HG03280 (cell line): ENCODE data around the gene NDUFAF3.

ENCODE experiments used
- ATAC-seq: cut with Tn5 transposase; IDR thresholded peaks from one replicate; pipeline ENCODE4 v1.9.1; 2021; ENCODE audit warnings: mild to moderate bottlenecking, moderate library complexity; ENCODE audit not compliant: unreplicated experiment

The NDUFAF3 gene

DNA sequence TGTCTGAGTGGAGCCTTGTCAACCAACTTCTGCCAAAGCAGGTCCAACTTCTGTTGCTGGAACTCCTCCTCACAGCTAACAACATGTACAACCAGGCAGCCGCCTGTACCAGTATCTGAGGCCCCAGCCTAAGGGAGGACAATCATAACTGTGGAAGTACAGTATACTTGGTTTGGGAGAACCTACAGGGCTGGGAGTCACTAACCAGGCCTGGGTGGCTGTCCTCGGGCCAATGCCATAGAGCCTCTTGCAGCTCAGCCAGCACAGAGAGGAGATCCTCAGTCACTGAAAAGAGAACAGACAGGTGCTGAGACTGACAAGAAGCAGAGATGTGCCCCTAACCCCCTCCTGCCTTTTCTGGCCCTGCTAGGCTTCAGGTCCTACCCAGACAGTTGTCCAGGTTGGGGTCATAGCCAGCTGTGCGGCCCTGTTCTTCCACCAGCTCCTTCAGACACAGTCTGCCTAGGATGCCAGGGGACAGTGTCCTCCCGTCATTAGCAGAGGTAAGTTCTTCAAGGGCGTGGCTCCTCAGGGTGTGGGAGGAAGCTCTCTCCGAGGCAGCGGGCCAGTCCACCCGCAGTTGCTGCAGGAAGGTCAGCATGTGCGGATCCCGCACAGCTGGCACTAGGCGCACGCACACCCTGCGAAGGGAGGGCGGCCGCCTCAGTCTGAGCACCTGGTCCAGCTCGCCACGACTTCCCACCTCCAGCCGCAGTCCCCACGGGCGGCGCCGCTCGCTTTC is 4.5 kb upstream of the NDUFAF3 start:
- ATAC-seq = no peak

DNA sequence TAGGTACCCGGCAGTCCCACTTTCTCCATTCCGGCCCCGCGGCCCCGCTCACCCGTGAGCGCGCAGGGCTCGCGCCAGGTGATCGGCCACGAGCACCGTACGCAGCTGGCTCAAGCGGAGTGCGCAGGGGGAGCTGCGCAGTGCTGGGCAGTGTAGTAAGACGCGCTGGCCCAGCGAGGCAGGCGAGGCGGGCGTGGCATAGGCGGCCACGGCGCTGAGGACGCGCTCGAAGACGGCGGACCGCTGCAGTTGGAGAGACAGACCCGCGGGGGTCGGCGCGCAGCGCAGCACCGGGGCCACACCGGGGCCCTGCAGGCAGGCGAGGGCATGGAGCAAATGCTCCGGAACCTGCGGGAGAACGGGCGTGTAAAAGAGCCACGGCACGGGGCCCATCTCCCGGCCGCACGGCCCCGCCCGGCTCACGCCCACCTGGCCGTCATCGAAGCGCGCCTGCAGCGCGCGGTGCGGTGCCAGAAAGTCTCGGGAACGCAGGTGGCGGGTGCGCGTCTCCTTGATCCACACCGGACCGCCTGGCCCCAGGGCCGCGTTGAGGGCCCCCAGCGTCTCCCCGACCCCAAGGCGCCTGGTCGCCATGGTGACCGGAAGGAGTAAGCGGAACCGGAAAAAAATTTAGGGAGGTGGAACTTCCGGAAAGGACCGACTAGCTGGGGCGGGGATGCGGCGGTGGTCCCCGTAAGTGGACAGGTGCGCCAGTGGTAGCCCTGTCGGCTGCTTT is 3.8 kb upstream of the NDUFAF3 start, which contains the start of gene DALRD3:
DALRD3 (minus strand) TSS at position 610 of the 736 bp plus-strand sequence; CDS start at position 594, 16 bp downstream.
- no peak for ATAC-seq

DNA sequence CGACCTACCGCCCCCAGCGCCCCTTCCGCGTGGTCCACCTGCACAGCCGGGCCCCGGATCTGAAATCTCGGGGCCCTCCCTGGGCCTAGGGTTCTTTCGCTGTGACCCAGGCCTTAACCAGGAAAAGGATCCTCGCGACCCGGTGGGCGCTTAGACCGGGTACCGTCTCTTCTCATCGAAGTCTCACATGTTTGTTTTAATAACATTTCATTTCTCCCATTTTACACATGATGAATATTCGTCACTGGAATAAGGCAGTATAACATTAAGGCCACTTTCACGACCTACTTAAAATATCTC is 3.3 kb upstream of the NDUFAF3 start:
- no peak for ATAC-seq

DNA sequence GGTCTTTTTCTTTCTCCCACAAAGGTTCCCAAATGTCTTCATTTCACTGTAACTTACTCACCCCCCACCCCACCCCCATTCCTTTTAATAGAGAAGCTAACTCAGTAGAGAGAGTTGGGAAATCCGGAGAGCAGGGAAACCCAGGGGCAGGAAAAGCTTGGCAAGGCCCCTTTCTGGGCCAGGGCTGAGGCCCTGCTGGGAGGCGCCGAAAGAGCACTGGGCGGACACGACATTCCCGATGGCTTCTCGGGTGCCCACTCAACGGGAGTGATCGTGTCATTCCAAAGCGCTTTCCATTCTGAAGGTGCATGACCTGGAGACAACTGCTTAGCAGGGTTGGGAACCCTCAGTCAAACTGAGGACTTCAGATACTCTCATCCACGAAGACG is 2.0 kb upstream of the NDUFAF3 start:
- no peak for ATAC-seq

DNA sequence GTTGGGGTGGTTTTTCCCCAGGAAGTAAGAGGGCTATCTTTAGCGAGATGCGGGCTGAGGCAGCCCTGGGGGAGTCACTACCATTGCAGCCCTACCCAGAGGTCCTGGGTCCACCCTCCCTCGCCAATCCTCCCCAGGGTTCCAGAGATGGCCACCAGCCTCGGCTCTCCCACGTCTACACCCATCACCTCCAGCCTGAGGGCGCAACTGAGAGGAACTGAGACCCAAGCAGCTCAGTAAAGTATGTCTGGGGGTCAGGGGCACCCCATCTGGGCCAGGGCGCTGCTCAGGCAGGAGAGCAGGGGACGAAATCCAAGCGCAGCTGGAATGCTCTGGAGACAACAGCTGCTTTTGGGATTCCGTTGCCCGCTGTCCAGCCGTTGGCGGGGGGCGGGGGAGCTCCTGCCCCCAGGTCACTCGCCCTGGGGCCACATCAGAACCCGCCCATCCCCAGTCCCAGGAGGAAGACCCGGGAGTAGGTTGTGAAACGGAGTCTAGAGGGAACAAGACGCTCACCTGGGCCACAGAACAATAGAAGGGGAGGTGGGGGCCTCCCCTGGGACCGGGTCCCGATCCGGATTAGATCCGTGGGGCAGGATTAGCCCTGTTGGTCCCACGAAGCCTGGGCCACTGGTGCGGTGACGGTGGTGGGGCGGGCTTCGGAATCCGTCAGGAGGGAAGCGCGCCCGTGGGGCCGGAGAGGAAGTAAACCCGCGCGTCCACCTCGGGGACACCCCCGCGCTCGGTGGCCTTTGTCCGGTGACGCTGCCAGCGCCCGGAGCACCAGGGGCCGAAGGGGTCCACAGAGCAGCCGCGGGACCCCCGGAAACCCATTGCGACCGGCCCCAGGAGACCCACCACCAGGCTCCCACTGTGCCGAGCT is 1.4 kb upstream of the NDUFAF3 start:
- ATAC-seq = peak; percentile 0

DNA sequence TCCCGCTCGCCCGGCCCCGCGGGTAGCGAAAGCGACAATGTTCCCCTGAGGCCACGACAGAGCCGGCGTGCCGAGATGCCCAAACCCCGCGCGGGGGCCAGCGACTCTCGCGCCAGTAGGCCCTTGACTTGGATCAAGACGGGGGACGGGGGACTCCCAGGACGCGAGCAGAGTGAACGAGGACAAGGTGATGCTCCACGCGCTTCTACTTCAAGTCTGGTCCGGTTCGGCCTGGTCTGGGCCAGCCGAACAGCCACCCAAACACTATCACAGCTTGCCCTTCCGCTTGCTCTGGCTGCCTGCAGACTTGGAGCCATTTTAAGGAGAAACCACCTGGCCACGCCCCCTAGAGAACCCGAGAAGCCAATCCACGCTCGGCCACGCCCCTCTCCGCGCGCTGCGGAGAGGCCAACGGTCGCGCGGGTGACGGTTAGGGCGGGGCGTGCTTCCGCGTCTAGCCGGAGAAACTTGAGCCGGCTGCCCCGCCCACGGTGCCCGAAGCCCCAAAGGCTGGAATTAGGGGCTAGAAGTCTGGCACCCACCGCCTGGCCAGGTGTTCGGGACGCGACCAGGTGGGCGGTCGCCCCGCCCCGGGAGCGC is 608 bp upstream of the NDUFAF3 start:
- ATAC-seq = peak; percentile 56

DNA sequence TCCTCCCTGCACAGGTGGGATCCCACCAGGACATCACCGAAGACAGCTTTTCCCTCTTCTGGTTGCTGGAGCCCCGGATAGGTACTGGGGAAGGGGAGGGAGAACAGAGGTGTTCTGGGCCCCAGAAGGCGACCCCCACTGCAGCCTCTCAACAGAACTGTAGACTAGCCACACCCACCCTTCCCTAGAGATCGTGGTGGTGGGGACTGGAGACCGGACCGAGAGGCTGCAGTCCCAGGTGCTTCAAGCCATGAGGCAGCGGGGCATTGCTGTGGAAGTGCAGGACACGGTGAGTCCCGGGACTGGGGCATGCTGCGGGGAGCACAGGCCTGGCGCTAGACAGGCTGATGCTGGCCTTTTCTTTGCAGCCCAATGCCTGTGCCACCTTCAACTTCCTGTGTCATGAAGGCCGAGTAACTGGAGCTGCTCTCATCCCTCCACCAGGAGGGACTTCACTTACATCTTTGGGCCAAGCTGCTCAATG is 809 bp downstream of the NDUFAF3 start:
- no peak for ATAC-seq

DNA sequence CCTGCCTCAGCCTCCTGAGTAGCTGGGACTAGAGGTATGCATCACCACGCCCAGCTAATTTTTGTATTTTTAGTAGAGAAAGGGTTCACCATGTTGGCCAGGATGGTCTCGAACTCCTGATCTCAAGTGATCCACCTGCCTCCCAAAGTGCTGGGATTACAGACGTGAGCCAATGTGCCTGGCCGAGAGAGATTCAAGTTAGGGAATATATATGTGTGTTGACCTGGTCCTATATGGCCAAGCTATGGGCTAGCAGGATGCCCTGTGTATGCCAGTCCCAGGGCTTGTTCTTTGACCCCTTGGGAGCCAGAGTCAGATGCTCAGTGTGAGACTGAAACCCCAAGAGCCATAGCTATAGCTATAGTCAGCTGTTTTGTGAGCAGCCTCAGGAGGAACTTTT is 1.9 kb downstream of the NDUFAF3 start:
- no peak for ATAC-seq

DNA sequence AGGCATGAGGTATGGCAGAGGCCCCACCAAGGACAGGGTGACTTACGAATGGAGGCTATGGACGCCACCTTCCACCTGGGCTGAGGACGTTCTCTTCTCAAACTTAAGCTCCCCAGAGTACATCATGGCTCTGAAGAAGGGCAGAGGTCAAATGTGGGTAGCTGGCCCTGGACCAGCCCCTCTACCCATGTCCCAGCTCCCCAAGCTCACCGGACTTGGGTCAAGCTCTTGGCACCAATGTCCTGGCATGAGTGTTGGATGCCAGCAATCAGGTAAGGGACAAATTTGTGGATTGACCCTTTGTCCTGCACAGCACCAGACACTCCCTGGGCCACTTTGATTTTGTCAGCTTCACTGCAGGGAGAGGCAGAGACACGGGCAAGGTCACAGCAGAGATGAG is 2.5 kb downstream of the NDUFAF3 start:
- no peak for ATAC-seq

DNA sequence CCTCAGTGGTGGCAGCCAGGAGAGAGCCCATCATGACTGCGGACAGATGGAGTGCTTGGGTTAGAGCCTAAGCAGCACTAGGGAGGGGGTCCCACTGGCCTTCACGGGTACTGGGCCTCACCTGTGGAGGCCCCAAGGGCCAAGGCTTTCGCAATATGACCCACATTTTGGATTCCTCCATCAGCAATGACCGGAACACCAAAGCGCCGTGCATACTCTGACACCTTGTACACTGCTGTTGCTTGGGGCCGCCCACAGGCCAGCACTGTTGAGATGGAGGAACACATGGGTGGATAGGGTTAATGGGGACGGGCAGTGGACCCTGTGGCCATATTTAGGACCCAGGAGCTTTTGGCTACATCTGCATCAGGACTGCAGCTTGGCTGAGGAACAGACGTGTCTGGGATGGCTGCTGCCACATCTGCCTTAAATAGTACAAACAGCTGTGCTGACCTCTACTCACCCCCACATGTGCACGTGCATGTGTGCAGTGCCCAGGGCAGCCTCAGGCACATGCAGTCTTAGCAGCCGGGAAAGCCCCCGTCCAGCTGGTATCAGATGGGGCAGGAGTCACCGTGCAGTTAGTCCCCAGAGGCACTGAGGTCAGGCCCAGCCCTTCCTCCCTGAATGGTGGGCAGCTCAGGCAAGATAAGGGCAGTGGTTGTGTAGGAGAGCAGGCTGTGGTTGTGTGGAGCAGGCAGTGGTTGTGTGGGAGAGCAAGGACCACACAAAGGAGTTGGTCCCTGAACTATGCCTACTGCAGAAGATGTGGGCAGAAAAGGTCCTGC is 3.3 kb downstream of the NDUFAF3 start:
- ATAC-seq = no peak

DNA sequence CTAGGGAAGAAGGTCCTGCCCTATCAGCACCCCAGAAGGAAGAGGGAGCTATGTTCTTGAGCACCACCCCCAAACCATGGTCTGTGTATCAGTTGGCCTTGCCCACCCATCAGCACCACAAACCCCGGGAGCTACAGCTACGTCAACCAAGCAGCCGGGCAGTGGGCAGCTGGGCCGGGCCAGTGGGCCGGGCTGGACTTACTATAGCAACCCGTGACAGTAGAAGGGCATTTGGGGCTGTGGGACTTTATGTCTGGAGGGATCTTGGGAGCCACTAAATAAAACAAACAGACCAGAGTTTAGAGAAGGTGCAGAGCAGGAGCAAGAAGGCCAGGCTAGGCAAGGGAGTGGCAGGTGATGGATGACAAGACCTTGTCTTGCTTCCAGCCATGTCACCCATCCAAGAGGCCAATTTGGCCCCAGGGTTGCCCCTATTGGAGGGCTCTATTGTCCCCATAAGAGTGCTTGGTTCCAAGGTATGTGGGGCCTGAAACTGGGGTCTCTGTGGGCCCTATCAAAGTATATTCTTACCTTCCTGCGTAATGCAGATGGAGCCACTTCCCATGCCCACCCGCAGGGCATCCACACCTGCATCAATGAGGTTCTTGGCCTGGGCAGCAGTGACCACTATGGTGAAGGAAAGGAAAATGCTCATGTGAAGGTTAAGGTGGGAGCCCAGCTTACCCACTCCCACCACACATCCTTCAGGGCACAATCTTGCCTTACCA is 4.0 kb downstream of the NDUFAF3 start:
- no peak for ATAC-seq

DNA sequence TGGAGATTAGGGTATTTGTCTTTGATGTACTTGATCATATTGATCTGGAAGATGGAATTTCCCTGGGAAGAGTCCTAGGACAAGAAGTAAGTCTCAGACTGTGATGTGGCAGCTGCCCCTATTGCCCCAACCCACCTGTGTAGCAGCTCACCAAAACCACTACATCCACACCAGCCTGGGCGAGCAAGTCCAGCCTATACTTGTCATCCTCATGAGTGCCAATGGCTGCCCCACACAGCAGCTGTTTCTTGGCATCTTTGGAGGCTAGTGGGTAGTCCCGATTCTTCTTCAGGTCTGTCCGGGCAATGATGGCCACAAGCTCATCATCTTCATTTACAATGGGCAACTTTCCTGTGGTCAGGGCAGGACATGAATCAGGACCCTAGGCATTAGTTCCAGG is 4.6 kb downstream of the NDUFAF3 start:
- ATAC-seq = no peak

DNA sequence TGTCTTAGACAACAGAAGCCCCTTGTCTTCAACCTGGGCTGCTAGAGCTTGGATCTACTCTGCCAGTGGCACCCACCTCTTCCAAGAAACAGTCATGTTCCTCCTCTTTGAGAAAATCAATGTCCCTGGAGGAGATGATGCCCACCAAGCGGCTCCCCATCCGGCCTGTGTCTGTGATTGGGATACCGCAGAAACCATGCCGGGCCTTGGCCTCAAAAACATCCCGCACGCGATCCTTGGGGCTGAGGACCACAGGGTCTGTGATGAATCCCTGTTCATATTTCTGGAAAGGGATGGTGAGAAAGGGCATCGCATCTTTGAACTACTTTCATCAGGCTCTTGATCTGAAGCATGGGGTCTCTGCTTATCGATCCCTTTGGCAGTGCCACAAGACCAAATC is 5.7 kb downstream of the NDUFAF3 start:
- no peak for ATAC-seq

DNA sequence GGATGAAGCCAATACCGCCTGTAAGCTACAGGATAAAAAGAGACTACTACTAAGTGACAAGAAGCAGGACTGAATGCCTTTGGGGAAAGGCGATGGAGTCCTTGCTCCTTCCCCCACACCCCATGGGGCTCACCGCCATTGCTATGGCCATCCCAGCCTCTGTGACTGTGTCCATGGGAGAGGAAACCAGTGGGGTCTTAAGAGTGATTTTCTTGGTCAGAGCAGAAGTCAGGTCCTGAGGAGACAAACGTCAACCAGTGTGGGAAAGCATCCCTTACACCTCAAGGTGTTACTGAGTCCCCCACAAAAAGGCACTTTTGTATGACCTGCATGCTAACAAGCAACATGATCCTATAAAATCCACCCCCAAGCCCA is 6.4 kb downstream of the NDUFAF3 start:
- ATAC-seq = no peak

DNA sequence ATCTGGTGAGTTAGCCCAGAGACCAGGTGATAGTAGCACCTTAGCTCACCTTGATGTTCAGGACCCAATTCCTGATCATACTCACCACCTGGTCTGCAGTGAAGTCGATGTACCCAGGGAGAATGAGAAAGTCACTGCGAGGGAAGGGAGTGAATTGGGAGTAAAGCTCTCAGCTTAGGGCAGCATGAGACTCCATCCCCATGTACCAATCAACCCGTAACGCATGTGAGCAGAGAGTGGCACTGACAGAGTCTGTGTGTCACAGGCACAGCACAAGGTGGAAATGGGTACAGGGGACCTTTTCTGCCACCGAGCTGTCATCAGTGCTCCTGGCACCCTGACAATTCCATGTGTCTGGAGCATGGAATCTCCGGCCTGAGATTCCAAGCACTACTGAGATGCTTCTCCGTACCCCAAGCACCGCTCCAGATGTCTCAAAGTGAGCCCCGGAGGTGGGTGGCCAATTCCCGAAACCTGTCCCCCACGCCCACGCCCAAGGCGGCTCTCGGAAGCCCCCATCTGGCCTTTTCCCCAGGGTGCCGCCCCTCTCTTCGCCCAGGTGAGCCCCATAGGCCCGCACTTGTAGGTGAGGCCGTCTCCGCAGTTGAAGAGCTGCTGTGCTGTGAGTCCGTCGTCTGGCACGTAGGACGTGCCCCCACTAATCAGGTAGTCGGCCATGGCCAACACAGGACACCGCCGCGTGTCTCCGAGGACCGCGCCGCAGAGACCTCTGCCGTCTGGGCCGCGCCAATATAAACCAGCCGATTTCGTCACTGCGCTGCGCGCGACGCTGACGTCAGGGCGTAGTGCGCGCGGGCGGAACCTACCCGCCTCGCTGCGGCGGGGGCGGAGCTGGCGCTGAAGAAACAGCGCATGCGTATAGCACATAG is 7.0 kb downstream of the NDUFAF3 start, which contains the start of gene IMPDH2:
IMPDH2 (minus strand) TSS at position 726 of the 890 bp plus-strand sequence; CDS start at position 678, 48 bp downstream.
- peak; percentile 92 for ATAC-seq

DNA sequence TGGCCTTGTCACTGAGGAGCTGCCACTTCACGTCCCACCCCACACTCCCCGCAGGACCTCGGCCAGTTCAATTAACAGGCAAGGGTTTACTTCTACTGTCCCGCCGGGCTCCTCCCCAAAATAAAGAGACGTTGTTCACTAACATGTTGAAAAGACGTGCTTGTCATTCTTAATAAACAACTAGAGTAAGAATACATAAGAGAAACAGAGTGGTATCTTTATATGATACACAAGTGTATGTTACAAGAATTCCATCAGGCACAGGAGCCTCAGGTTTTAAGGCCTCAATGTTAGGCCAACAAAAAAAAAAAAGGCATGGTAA is 7.6 kb downstream of the NDUFAF3 start:
- no peak for ATAC-seq

DNA sequence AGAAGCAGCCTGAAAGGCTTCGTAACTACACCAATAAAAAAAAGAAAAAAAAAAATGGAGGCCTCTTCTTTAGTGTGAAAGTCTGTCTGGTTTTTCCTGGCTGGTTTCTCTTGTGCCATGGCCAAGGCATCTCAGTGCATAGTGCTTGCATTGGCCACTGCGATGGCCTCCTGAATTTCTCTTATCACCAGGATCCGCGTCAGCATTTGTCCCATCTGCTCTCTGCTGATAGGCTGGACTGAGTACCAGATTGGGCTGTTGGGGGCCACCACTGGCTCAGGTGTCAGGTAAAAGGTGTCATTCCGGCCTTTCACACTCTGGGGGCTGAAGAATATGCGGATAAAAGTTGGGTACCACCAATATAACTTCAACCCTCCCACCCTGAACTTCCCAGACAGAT is 8.4 kb downstream of the NDUFAF3 start:
- ATAC-seq = no peak

DNA sequence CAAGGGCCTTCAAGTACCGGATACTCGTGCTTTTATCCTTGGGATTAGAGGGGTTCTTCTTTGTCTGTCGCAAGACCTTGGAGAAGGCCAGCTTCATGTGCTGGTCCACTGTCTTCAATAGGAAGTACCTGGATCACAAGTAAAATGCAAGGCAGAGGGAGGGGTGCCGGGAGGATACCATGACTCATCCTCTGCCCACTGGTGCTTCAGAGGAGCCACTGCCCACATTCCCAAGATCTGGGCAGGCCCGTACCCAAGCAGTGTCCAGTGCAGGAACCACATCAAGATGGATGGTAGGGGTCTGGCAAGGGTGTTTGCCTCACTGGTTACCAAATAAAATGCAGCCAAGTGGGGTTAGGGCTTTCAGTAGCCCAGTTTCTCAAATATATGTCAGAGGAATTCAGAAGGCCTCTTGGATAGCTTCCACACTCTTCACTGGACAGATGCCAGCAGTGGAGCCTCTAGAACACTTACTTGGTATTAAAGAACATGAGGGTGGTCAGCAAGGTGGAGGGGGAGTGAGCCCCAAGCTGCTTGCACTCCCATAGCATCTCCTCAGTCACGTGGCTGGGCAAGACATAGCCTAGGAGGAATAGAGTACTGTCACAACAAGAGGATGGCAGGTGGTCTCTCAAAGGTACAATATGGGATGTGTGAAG is 10.9 kb downstream of the NDUFAF3 start:
- ATAC-seq = no peak
